ENCODE measurements around the gene POU2AF3.

- TF ChIP-seq CTCF (conservative IDR thresholded peaks at IDR 0.05 in 1 of 2, IDR thresholded peaks at IDR 0.05 in 1 of 2; ENCODE audit: low read depth in 1 of 2, low read length in 2 of 2) (no peak), EZH2 (IDR thresholded peaks at IDR 0.05; ENCODE audit: low read length, missing control alignments) (no peak)
Observed at GRCh38 chr11:111330234-111330893, 32.0 kb downstream of the POU2AF3 start.

Measured in fibroblast of lung (primary cell).